Gastroesophageal sphincter (tissue), 4 donors: ENCODE data around the gene TSHZ2. TPM values are rescaled to one million over a fixed set of nuclear protein-coding genes. Genes with fewer than 3 reads are reported as not detected.

Experiments used
- ATAC-seq: fragments of 150-250 bp; one replicate; pipeline ENCODE4 v1.9.1; 2016; ENCODE audit warnings: mild to moderate bottlenecking, moderate library complexity
- H3K27ac ChIP-seq, 4 donors: fragments of 200-600 bp; sonication (generic) in 3 of 4; 1 replicate in 3 of 4; 2 replicates in 1 of 4; pipeline ENCODE4 v1.5.1; 2016 to 2019
- H3K27me3 ChIP-seq: fragments of 200-600 bp; sonication (generic); one replicate; pipeline ENCODE4 v1.5.1; 2019
- H3K36me3 ChIP-seq, 2 donors: fragments of 200-600 bp; sonication (generic); one replicate each; pipeline ENCODE4 v1.5.1; 2019; ENCODE audit warnings: control low read depth in 1 of 2
- H3K4me1 ChIP-seq, 3 donors: fragments of 200-600 bp; sonication (generic); 1 replicate in 2 of 3; 2 replicates in 1 of 3; pipeline ENCODE4 v1.5.1; 2016 to 2019; ENCODE audit warnings: control low read depth in 2 of 3
- H3K4me3 ChIP-seq, 2 donors: fragments of 200-600 bp; sonication (generic); one replicate each; pipeline ENCODE4 v1.5.1; 2019; ENCODE audit warnings: mild to moderate bottlenecking in 1 of 2, moderate library complexity in 1 of 2
- H3K9me3 ChIP-seq, 3 donors: fragments of 200-600 bp; sonication (generic); one replicate each; pipeline ENCODE4 v1.5.1; 2017 to 2019; ENCODE audit warnings: control low read depth in 2 of 3
- EP300 ChIP-seq: sonication (generic); formaldehyde crosslinking; IDR thresholded peaks from one replicate; pipeline ENCODE4 v1.6.1; 2017; ENCODE audit warnings: antibody characterized with exemption, mild to moderate bottlenecking
- POLR2A ChIP-seq, 2 donors: fragments of 450-650 bp; IDR thresholded peaks; one replicate each; pipeline ENCODE4 v1.6.1; 2017; ENCODE audit warnings: antibody characterized with exemption in 2 of 2, mild to moderate bottlenecking in 2 of 2, moderate library complexity in 1 of 2
- POLR2AphosphoS5 ChIP-seq: sonication (generic); formaldehyde crosslinking; IDR thresholded peaks from one replicate; pipeline ENCODE4 v1.6.1; 2017; ENCODE audit warnings: antibody characterized with exemption
- WGBS, 2 donors: methylation state at CpG; one replicate each; pipeline ENCODE4 v1.1.5; 2018; ENCODE audit warnings: low coverage in 1 of 2; 5-methylcytosine and 5-hydroxymethylcytosine counted together
- total RNA-seq, 4 donors: library from RNA; depleted of rRNA; stranded (reverse); fragments of >200 nt; gene quantifications; one replicate each; pipeline ENCODE4 v1.1.0, GENCODE V29; 2016
- TF ChIP-seq, protein P1 (sequence below), 4 experiments: fragments of 200-600 bp in 2 of 4; fragments of 450-650 bp in 2 of 4; sonication (generic) in 1 of 4; IDR thresholded peaks; one replicate each; pipeline ENCODE4 v1.5.1; 2017 to 2019; ENCODE audit warnings: antibody characterized with exemption in 4 of 4, mild to moderate bottlenecking in 2 of 4, moderate library complexity in 2 of 4

The TSHZ2 gene
- total RNA-seq, 4 donors from 2014 or later, result 9.9 to 21.3 (median 12.2) TPM

GRCh38 chr20:53253668-53254067 lies 281.5 kb downstream of the TSHZ2 start:
- Histone ChIP-seq H3K36me3 (peaks cover 0 to 9% of the 10 kb centered on the region in 2 donors), H3K9me3 (no peaks in the 10 kb centered on the region), H3K4me3 (no peak overlapping the region), H3K27me3 (no peaks in the 10 kb centered on the region), H3K27ac (no peak overlapping the region), H3K4me1 (no peaks in the 10 kb centered on the region)
- ATAC-seq, result no peak
- TF ChIP-seq POLR2A (IDR thresholded peaks at IDR 0.05) (no peak), EP300 (no peak), POLR2AphosphoS5 (no peak)
- TF ChIP-seq, protein P1, sequence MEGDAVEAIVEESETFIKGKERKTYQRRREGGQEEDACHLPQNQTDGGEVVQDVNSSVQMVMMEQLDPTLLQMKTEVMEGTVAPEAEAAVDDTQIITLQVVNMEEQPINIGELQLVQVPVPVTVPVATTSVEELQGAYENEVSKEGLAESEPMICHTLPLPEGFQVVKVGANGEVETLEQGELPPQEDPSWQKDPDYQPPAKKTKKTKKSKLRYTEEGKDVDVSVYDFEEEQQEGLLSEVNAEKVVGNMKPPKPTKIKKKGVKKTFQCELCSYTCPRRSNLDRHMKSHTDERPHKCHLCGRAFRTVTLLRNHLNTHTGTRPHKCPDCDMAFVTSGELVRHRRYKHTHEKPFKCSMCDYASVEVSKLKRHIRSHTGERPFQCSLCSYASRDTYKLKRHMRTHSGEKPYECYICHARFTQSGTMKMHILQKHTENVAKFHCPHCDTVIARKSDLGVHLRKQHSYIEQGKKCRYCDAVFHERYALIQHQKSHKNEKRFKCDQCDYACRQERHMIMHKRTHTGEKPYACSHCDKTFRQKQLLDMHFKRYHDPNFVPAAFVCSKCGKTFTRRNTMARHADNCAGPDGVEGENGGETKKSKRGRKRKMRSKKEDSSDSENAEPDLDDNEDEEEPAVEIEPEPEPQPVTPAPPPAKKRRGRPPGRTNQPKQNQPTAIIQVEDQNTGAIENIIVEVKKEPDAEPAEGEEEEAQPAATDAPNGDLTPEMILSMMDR (IDR thresholded peaks at IDR 0.05), result no peak
- 93 to 100% methylated on average over 11 to 12 of the region's 18 CpGs for WGBS, 2 donors

DNA sequence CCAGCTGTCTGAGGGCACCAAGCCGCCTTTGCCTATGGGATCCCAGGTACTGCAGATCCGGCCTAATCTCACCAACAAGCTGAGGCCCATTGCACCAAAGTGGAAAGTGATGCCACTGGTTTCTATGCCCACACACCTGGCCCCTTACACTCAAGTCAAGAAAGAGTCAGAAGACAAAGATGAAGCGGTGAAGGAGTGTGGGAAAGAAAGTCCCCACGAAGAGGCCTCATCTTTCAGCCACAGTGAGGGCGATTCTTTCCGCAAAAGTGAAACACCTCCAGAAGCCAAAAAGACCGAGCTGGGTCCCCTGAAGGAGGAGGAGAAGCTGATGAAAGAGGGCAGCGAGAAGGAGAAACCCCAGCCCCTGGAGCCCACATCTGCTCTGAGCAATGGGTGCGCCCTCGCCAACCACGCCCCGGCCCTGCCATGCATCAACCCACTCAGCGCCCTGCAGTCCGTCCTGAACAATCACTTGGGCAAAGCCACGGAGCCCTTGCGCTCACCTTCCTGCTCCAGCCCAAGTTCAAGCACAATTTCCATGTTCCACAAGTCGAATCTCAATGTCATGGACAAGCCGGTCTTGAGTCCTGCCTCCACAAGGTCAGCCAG lies 283.0 kb downstream of the TSHZ2 start:
- H3K4me3 ChIP-seq, result no peak overlapping the region
- H3K36me3 ChIP-seq, result peaks cover 0 to 9% of the 10 kb centered on the region in 2 donors
- no peaks in the 10 kb centered on the region for H3K27me3 ChIP-seq
- no peaks in the 10 kb centered on the region for H3K9me3 ChIP-seq
- TF ChIP-seq EP300 (no peak), POLR2AphosphoS5 (no peak), POLR2A (IDR thresholded peaks at IDR 0.05) (no peak)
- TF ChIP-seq, protein P1 (IDR thresholded peaks at IDR 0.05), result no peak
- no peaks in the 10 kb centered on the region for H3K4me1 ChIP-seq
- no peak for ATAC-seq
- no peak overlapping the region for H3K27ac ChIP-seq
- 95 to 97% methylated on average over 4 to 7 of the region's 18 CpGs for WGBS, 2 donors

GRCh38 chr20:53258741-53259140 lies 286.6 kb downstream of the TSHZ2 start:
- Histone ChIP-seq H3K4me1 (no peaks in the 10 kb centered on the region), H3K4me3 (no peak overlapping the region), H3K27me3 (peaks cover 11% of the 10 kb centered on the region), H3K9me3 (no peaks in the 10 kb centered on the region), H3K36me3 (peaks cover 0 to 4% of the 10 kb centered on the region in 2 donors), H3K27ac (no peak overlapping the region)
- ATAC-seq, result no peak
- WGBS, 2 donors, result 88 to 90% methylated on average over 6 of the region's 6 CpGs
- TF ChIP-seq, protein P1 (IDR thresholded peaks at IDR 0.05), result no peak
- TF ChIP-seq POLR2A (IDR thresholded peaks at IDR 0.05), result no peak
- TF ChIP-seq POLR2AphosphoS5, result no peak
- TF ChIP-seq EP300, result no peak

DNA sequence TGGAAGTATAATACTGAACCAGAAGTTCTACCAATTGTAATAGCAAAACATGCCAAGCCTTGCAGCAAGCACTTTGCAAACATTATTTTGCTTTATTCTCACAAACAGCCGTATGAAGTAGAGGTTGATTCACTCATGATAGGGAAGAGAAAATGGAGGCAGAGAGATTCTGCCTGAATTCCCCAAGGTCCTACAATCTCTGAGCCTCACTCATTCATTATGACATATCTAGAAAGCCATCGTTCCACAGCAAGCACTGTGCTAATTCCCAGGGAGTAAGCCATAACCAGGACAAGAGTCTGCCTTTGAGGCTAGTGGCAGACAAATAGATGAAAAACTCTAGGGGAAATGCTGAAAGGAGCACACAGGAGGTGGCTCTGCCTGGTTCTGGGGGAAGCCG lies 288.0 kb downstream of the TSHZ2 start:
- ATAC-seq, result no peak
- Histone ChIP-seq H3K4me1 (no peaks in the 10 kb centered on the region), H3K4me3 (no peak overlapping the region), H3K27me3 (peaks cover 11% of the 10 kb centered on the region), H3K9me3 (no peaks in the 10 kb centered on the region), H3K36me3 (no peaks in the 10 kb centered on the region), H3K27ac (no peak overlapping the region)
- TF ChIP-seq POLR2AphosphoS5 (no peak), EP300 (no peak), POLR2A (IDR thresholded peaks at IDR 0.05) (no peak)
- TF ChIP-seq, protein P1 (IDR thresholded peaks at IDR 0.05), result no peak
- WGBS, 2 donors, result 60 to 69% methylated on average over 1 to 2 of the region's 3 CpGs

DNA sequence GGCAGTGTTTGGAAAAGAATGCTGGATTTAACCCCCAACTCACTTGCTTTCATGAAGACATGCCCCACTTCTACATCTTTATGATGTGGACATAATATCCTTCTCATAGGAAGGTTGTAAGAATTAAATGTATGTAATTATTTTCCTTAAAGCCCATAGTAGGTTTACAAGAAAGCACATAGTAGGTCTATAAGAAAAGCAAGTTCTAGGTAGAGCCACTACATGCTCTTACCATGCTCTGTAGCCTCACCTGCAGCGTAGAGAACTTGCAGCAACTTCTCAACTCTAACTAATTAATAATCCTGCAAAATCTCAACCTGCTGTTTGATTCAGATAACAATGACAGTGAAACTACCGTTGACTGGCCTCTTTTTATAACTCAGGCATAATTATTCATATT lies 288.4 kb downstream of the TSHZ2 start:
- Histone ChIP-seq H3K36me3 (no peaks in the 10 kb centered on the region), H3K9me3 (no peaks in the 10 kb centered on the region), H3K4me3 (no peak overlapping the region), H3K27ac (no peak overlapping the region), H3K4me1 (no peaks in the 10 kb centered on the region), H3K27me3 (peaks cover 11% of the 10 kb centered on the region)
- TF ChIP-seq POLR2AphosphoS5 (no peak), EP300 (no peak), POLR2A (IDR thresholded peaks at IDR 0.05) (no peak)
- WGBS, 2 donors, result 73 to 89% methylated on average over 2 of the region's 2 CpGs
- ATAC-seq, result no peak
